Kasumi-1 (cell line): ENCODE measurements around the gene KPNA1.

Source experiments
- DNase-seq, 2 experiments: peaks; one replicate each; lab custom pipeline; 2025; lab: John Stamatoyannopoulos, UW

KPNA1 gene

GRCh38 chr3:122382888-122383666 is 131.7 kb downstream of the KPNA1 start, which contains the start of gene MIX23:
Gene MIX23, minus strand, starts transcription at chr3:122383231. Its CDS starts 7 bp downstream, at chr3:122383224.
- peak; percentile 90 to 93 for DNase-seq

GRCh38 chr3:122377975-122378374 is 136.8 kb downstream of the KPNA1 start:
- no peak for DNase-seq

GRCh38 chr3:122374034-122374433 is 140.7 kb downstream of the KPNA1 start:
- DNase-seq: no peak
